ENCODE data around the gene FREM3.
"Not testable (repeated sequence)": the region's sequence is repeated elsewhere in the genome, so short reads cannot be mapped to it uniquely, and the experiment has no call there.

FREM3 gene

GRCh38 chr4:143564472-143564871 is 136.0 kb downstream of the FREM3 start:
- DNase-seq = no peak

- peak; percentile 43 for DNase-seq
Measured at GRCh38 chr4:143559757-143560147, 140.7 kb downstream of the FREM3 start.

GRCh38 chr4:143558823-143559756 is 141.4 kb downstream of the FREM3 start:
- DNase-seq = peak; percentile 63

- DNase-seq = no peak
Measured at GRCh38 chr4:143558286-143558685, 142.2 kb downstream of the FREM3 start.

GRCh38 chr4:143555676-143556075 is 144.8 kb downstream of the FREM3 start:
- no peak for DNase-seq

GRCh38 chr4:143554728-143555597 is 145.5 kb downstream of the FREM3 start:
- no peak for DNase-seq

GRCh38 chr4:143549928-143550327 is 150.5 kb downstream of the FREM3 start:
- no peak for DNase-seq

- no peak for DNase-seq
Measured at GRCh38 chr4:143539670-143540023, 160.8 kb downstream of the FREM3 start.

- no peak for DNase-seq
Measured at GRCh38 chr4:143538979-143539669, 161.4 kb downstream of the FREM3 start.

- no peak for DNase-seq
Measured at GRCh38 chr4:143531788-143532491, 168.5 kb downstream of the FREM3 start.

GRCh38 chr4:143531380-143531779 is 169.1 kb downstream of the FREM3 start:
- DNase-seq = no peak

- DNase-seq = not testable (repeated sequence)
Measured at GRCh38 chr4:143528046-143528445, 172.4 kb downstream of the FREM3 start.
